HG03439 (cell line): Measurements from ENCODE around the gene KDM2A.

Source experiments
- ATAC-seq: cut with Tn5 transposase; IDR thresholded peaks from one replicate; pipeline ENCODE4 v1.9.1; 2021; ENCODE audit warnings: mild to moderate bottlenecking, moderate library complexity; ENCODE audit not compliant: unreplicated experiment

The KDM2A gene

DNA sequence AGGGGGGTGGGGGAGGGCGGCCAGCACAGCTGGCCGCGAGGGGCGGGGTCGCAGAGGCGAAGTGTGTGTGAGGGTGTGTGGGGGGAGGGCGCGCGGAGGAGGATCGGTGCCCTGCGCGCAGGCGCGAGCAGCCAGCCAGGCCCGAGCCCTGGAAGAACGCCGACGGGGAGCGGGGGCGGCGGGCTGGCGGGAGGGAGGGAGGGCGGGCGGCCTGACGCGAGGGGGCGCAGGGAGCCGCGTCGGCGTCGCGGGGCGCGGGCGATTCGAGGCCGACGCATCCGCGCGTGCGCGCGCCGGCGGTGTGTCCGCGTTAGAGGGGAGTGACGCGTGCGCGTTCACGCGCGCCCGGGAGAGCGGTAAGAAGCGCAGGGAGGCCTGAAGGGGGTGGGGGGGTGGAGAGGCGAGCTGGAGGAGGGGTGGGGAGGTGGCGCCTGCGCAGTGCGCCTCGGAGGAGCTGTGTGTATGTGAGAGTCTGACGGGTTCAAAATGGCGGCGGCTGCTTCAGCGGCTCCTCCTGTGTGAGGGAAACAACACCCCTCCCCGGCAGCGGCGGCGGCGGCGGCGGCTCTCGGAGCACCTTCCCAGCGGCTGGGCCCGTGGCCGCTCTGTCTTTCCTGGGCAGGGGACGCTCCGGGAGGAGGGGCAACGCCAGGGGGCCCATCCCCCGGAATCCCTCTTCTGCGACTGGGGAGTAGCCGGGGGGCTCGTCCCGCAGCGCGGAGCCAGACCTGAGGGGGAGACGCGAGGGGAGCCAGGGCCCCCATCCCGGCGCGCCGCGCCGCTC is at the start of gene KDM2A:
Gene KDM2A (plus strand): TSS at position 463 of the 784 bp plus-strand sequence. CDS start 2,054 bp downstream, outside the sequence.
- peak; percentile 57 for ATAC-seq

GRCh38 chr11:67071420-67072284 is 47.4 kb upstream of the KDM2A start:
- no peak for ATAC-seq

DNA sequence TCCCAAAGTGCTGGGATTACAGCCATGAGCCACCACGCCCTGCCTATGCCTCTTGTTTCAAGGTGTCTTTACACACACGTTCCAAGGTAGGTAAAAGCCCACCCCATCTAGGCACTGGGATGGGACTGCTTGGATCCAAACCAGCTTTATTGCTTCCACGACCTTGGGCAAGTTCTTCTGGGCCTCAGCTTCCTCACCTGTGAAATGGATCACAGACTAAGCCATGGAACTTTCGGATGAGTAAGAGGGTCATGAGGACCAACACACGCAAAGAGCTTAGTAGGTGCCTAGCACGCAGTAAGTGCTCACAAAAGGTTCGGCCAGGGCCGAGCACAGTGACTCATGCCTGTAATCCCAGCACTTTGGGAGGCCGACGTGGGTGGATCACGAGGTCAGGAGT is 46.8 kb upstream of the KDM2A start:
- no peak for ATAC-seq

GRCh38 chr11:67073908-67074307 is 45.2 kb upstream of the KDM2A start:
- no peak for ATAC-seq

GRCh38 chr11:67076202-67076601 is 42.9 kb upstream of the KDM2A start:
- no peak for ATAC-seq

GRCh38 chr11:67079065-67079705 is 39.9 kb upstream of the KDM2A start:
- ATAC-seq: no peak

DNA sequence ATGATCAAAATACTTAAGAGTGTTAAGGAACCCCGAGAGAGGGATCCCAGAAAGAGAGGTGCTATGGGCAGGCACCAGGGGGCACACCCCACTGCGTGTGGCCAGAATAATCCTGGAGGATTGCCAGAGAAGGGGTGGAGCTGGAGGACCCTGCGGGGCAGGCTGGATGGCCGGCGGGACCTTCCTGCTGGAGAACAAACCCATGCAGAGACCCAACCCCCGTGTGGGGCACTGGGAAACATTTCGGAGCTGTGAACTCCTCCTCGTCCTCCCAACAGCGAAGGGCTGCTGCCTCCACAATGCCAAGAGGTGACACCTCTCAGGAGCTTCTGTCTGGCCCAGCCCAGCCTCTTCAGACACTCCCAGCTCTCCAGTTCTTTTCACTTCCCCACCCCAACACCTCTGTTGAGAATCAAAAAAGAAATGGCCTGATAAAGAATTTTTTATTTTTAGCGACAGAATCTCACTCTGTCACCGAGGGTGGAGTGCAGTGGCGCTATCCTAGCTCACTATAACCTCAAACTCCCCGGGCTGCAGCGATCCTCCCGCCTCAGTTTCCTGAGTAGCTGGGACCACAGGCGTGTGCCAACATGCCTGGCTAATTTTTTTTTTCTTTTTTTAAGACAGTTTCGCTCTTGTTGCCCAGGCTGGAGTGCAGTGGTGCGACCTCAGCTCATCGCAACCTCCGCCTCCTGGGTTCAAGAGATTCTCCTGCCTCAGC is 36.8 kb upstream of the KDM2A start:
- no peak for ATAC-seq

- ATAC-seq: no peak
Observed at GRCh38 chr11:67083786-67084366, 35.2 kb upstream of the KDM2A start.

DNA sequence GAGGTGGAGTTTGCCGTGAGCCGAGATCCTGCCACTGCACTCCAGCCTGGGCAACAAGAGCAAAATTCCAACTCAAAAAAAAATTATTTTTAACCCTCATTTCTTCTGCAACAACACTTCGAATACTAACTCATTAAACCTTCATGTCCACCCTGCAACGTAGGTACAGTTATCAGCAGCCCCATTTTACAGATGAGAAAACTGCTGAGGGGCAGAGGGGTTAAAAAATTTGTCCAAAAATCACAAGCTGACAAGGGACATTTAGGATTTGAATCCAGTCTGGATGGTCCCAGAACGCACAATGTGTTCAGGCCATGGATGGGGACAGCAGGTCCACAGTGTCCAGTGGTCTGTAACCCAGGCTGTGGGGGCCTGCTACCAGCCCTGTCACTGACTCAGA is 33.4 kb upstream of the KDM2A start:
- no peak for ATAC-seq

DNA sequence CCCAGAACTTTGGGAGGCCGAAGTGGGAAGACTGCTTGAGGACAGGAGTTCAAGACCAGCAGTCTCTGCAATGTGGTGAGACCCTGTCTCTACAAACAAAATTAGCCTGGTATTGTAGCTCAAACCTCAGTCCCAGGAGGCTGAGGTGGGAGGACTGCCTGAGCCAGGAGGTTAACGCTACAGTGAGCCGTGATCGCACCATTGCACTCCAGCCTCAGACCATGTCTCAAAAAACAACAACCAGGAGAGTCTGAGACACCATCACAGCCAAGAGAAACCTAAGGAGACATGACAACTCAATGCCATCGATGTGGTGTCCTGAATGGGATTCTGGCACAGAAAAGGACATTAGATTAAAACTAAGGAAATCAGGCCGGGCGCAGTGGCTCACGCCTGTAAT is 28.3 kb upstream of the KDM2A start:
- ATAC-seq: no peak

DNA sequence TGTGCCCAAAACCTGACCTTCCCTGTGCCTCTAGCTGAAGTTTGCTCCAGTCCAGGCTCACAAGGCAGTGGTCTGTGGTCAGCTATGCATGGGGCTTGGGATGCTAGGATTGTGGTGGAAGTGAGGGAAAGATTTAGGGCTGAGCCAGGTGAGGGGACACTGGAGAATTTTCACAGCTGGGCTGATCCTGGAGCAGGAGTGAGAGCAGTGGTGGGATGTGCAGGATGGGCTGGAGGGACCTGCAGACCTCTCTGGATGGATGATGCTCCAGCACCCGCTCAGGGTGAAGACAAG is 23.9 kb upstream of the KDM2A start:
- no peak for ATAC-seq

GRCh38 chr11:67098799-67099429 is 20.1 kb upstream of the KDM2A start:
- no peak for ATAC-seq

- peak; percentile 47 for ATAC-seq
Observed at GRCh38 chr11:67099831-67100324, 19.2 kb upstream of the KDM2A start.

- no peak for ATAC-seq
Observed at GRCh38 chr11:67102664-67103063, 16.4 kb upstream of the KDM2A start.

DNA sequence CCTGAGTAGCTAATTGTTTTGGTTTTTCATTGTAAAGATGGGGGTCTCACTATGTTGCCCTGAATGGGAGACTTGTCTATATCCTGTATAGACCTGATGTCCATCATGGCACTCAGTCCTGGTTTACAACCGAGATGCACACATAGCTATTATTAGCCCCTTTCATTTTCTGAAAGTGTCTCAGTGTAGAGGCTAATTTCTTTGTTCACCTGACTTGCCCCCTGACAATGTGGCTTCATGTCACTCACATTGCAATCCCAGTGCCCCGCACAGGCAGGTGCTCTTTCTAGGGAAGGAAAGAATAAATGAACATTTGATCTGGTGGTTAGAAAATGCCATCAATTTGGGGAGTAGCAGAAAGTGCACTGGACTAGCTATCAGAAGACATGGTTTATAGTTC is 13.1 kb upstream of the KDM2A start:
- no peak for ATAC-seq

DNA sequence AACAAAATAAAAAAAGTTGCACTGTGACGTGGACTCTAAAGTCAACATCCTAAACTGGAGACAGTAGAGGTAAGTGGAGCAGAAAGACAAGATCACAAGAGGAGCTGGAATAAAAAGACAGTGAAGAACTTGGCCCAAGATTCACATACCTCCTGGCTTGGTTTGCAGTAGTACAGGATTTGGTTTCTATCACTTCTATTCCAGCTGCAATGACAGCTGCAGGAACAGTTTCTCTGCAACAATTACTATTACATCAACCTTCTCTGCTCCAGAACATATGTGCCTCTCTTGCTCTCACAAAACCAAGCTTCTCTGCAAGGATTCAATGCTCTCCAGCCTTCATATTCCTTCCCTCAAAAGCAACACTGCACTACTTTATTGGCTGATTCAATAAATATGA is 7.8 kb upstream of the KDM2A start:
- no peak for ATAC-seq

GRCh38 chr11:67113231-67113721 is 5.8 kb upstream of the KDM2A start:
- no peak for ATAC-seq

- no peak for ATAC-seq
Observed at GRCh38 chr11:67114275-67114896, 4.7 kb upstream of the KDM2A start.

DNA sequence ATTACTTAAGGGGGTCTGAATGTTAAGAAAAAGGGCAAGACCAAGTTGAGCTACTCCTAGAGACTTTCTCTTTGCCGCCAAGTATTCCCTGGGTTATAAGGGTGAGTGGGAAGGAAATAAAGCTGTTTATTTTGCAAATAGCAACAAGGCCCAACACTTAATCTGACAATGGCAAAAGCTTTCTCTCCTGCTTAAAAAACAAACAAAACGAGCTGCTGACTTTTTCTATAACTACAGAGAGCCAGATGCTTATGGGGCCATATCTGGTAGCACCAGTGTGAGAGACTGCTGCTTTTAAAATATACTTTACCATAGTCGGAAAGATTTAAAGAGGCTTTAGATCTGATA is 2.3 kb upstream of the KDM2A start:
- no peak for ATAC-seq

- ATAC-seq: no peak
Observed at GRCh38 chr11:67117176-67117575, 1.9 kb upstream of the KDM2A start.
